Lung (tissue), 12 donors: ENCODE data around the gene MAPKAP1. TPM values are rescaled to one million over a fixed set of nuclear protein-coding genes. Genes with fewer than 3 reads are reported as not detected.
A peak's percentile ranks its signal among the peaks of the same experiment; 100 is the strongest.

Experiments used
- ATAC-seq: fragments of 200-7000 bp; cut with Tn5 transposase; one replicate; pipeline ENCODE4 v1.9.1; 2020; ENCODE audit warnings: moderate number of reproducible peaks; ENCODE audit not compliant: insufficient read depth, low FRiP score
- DNase-seq, 3 donors: peaks; one replicate each; pipeline ENCODE4 v3.0.0-alpha.2; 2013 to 2017
- H3K27ac ChIP-seq, 2 donors: one replicate each; pipeline ENCODE4 v1.5.1; 2013; ENCODE audit warnings: mild to moderate bottlenecking in 2 of 2, moderate library complexity in 2 of 2, control low read depth in 1 of 2, inconsistent platforms in 1 of 2, low read depth in 1 of 2, low read length in 1 of 2
- H3K27me3 ChIP-seq, 3 donors: one replicate each; pipeline ENCODE4 v1.5.1; 2013; ENCODE audit warnings: low read length in 2 of 3; ENCODE audit not compliant: control insufficient read depth in 3 of 3, insufficient read depth in 3 of 3
- H3K36me3 ChIP-seq, 4 donors: one replicate each; pipeline ENCODE4 v1.5.1; 2013; ENCODE audit warnings: low read length in 4 of 4, mild to moderate bottlenecking in 1 of 4, moderate library complexity in 1 of 4; ENCODE audit not compliant: control insufficient read depth in 4 of 4, insufficient read depth in 4 of 4
- H3K4me1 ChIP-seq, 5 donors: one replicate each; pipeline ENCODE4 v1.5.1; 2013; ENCODE audit warnings: low read length in 5 of 5, mild to moderate bottlenecking in 2 of 5, moderate library complexity in 1 of 5; ENCODE audit not compliant: control insufficient read depth in 5 of 5, insufficient read depth in 5 of 5
- H3K4me3 ChIP-seq: one replicate; pipeline ENCODE4 v1.5.1; 2013; ENCODE audit warnings: mild to moderate bottlenecking, control low read depth, moderate library complexity
- H3K9ac ChIP-seq, 2 donors: one replicate each; pipeline ENCODE4 v1.5.1; 2013; ENCODE audit warnings: low read length in 2 of 2, control low read depth in 1 of 2; ENCODE audit not compliant: insufficient read depth in 1 of 2
- H3K9me3 ChIP-seq, 4 donors: one replicate each; pipeline ENCODE4 v1.5.1; 2013; ENCODE audit warnings: low read length in 3 of 4, mild to moderate bottlenecking in 1 of 4, moderate library complexity in 1 of 4; ENCODE audit not compliant: control insufficient read depth in 4 of 4, insufficient read depth in 3 of 4
- CTCF ChIP-seq: IDR thresholded peaks from 2 replicates; pipeline ENCODE4 v1.5.1; 2012; ENCODE audit warnings: mild to moderate bottlenecking; ENCODE audit errors: control extremely low read depth, extremely low read depth
- WGBS, 2 donors: extraction: QIAGEN DNeasy Blood & Tissue Kit; methylation state at CpG; one replicate each; pipeline ENCODE4 v1.1.7; 2013; 5-methylcytosine and 5-hydroxymethylcytosine counted together
- polyA plus RNA-seq, 2 donors: library from polyadenylated mRNA; stranded (reverse); fragments of 200-250 nt; gene quantifications; one replicate each; pipeline ENCODE4 v1.2.1, GENCODE V29; 2013
- total RNA-seq, 2 donors: library from RNA; depleted of rRNA in 1 of 2; stranded (reverse); fragments of >200 nt in 1 of 2; gene quantifications; one replicate each; pipeline ENCODE4 v1.2.1, GENCODE V29; 2014 to 2021
- donor health status: control.
- donor health status: control.
- donor health status: Bipolar disorder and iron deficiency.
- donor health status: healthy.
- donor health status: DM: yes; HTN: yes; CAD: no.

Gene MAPKAP1
- total and polyA plus RNA-seq, 4 donors: 53.0 to 83.3 (median 66.7) TPM

GRCh38 chr9:125409637-125410521 lies 297.1 kb downstream of the MAPKAP1 start:
- peak in 1 of 3 donors; percentile 81 for DNase-seq
- Histone ChIP-seq H3K27me3 (peaks cover 0 to 4% (median 0%) of the 10 kb centered on the region in 3 donors), H3K4me1 (peaks cover 0 to 8% (median 0%) of the 10 kb centered on the region in 5 donors), H3K36me3 (no peaks in the 10 kb centered on the region), H3K27ac (no peak overlapping the region), H3K4me3 (no peak overlapping the region), H3K9me3 (peaks cover 0 to 4% (median 0%) of the 10 kb centered on the region in 4 donors), H3K9ac (no peak overlapping the region)
- 88 to 96% methylated on average over 13 of the region's 13 CpGs for WGBS, 2 donors
- no peak for TF ChIP-seq CTCF
- ATAC-seq: no peak

GRCh38 chr9:125409217-125409636 lies 297.8 kb downstream of the MAPKAP1 start:
- WGBS, 2 donors: 80 to 86% methylated on average over 19 to 20 of the region's 20 CpGs
- DNase-seq (no peak), ATAC-seq (no peak)
- no peak overlapping the region for H3K27ac ChIP-seq
- H3K27me3 ChIP-seq: peaks cover 0 to 4% (median 0%) of the 10 kb centered on the region in 3 donors
- peaks cover 0 to 8% (median 0%) of the 10 kb centered on the region in 5 donors for H3K4me1 ChIP-seq
- no peak overlapping the region for H3K9ac ChIP-seq
- H3K4me3 ChIP-seq: no peak overlapping the region
- H3K9me3 ChIP-seq: peaks cover 0 to 4% (median 0%) of the 10 kb centered on the region in 4 donors
- no peaks in the 10 kb centered on the region for H3K36me3 ChIP-seq
- TF ChIP-seq CTCF: no peak

- 5% methylated on average over 74 to 104 of the region's 104 CpGs for WGBS, 2 donors
- H3K4me1 ChIP-seq: peaks cover 0 to 8% (median 0%) of the 10 kb centered on the region in 5 donors
- H3K36me3 ChIP-seq: no peaks in the 10 kb centered on the region
- DNase-seq (peak; percentile 85 to 87 (median 85)), ATAC-seq (peak; percentile 84)
- TF ChIP-seq CTCF: peak; percentile 81
- H3K9me3 ChIP-seq: peaks cover 0 to 4% (median 0%) of the 10 kb centered on the region in 4 donors
- H3K4me3 ChIP-seq: peak overlapping the region; percentile 53
- peak overlapping the region in 1 of 2 donors; percentile 26 for H3K27ac ChIP-seq
- H3K9ac ChIP-seq: peak overlapping the region; percentile 42 to 63
- peaks cover 0 to 4% (median 0%) of the 10 kb centered on the region in 3 donors for H3K27me3 ChIP-seq
Measured at GRCh38 chr9:125407974-125408900, 298.8 kb downstream of the MAPKAP1 start.
